CD4-positive, alpha-beta T cell (primary cell): ENCODE data around the gene NKX6-1. TPM values are rescaled to one million over a fixed set of nuclear protein-coding genes. Genes with fewer than 3 reads are reported as not detected.

ENCODE experiments used
- ATAC-seq: fragments of 200-7000 bp; cut with Tn5 transposase; one replicate; pipeline ENCODE4 v1.10.0; 2022; ENCODE audit warnings: mild to moderate bottlenecking; ENCODE audit not compliant: poor library complexity
- CTCF ChIA-PET: fragments of 350-600 bp; sonication (Branson Sonifier 250); formaldehyde crosslinking; loops from one replicate; lab custom pipeline; 2021; ENCODE audit warnings: antibody characterized with exemption, inconsistent platforms; lab: Charles Lee
- POLR2A ChIA-PET: fragments of 350-600 bp; sonication (Branson Sonifier 250); formaldehyde crosslinking; loops from one replicate; lab custom pipeline; 2021; ENCODE audit warnings: antibody characterized with exemption, inconsistent platforms; lab: Charles Lee
- DNase-seq, 14 experiments: peaks; one replicate each; pipeline ENCODE4 v3.0.0-alpha.2; 2013 to 2020; ENCODE audit warnings: mixed read lengths in 2 of 14
- H3K27ac ChIP-seq, 2 donors: one replicate each; pipeline versions ENCODE4 v1.5.1 to v1.7.0; 2013; ENCODE audit warnings: low read length in 2 of 2, low read depth in 1 of 2, mild to moderate bottlenecking in 1 of 2
- H3K27me3 ChIP-seq, 2 experiments: 1 replicate in 1 of 2; 2 replicates in 1 of 2; pipeline versions ENCODE4 v1.6.1 to v1.7.0; 2013; ENCODE audit warnings: low read length in 2 of 2, control low read depth in 1 of 2, mild to moderate bottlenecking in 1 of 2, moderate library complexity in 1 of 2; ENCODE audit not compliant: insufficient read depth in 2 of 2, control insufficient read depth in 1 of 2
- H3K36me3 ChIP-seq: one replicate; pipeline ENCODE4 v1.6.1; 2013; ENCODE audit warnings: low read length, control low read depth; ENCODE audit not compliant: insufficient read depth
- H3K4me1 ChIP-seq: one replicate; pipeline ENCODE4 v1.6.1; 2013; ENCODE audit warnings: low read length, control low read depth; ENCODE audit not compliant: insufficient read depth
- H3K4me3 ChIP-seq: one replicate; pipeline ENCODE4 v1.5.1; 2013; ENCODE audit warnings: mild to moderate bottlenecking, low read length, moderate library complexity
- H3K9me3 ChIP-seq, 2 experiments: 1 replicate in 1 of 2; 2 replicates in 1 of 2; pipeline versions ENCODE4 v1.6.1 to v1.7.0; 2013; ENCODE audit warnings: low read length in 2 of 2, mild to moderate bottlenecking in 2 of 2, control low read depth in 1 of 2, moderate library complexity in 1 of 2; ENCODE audit not compliant: control insufficient read depth in 1 of 2, insufficient read depth in 1 of 2
- H3K27ac Mint-ChIP-seq: one replicate; pipeline ENCODE4 v1.8.0; 2020; ENCODE audit warnings: mixed read lengths
- H3K27me3 Mint-ChIP-seq: one replicate; pipeline ENCODE4 v1.8.0; 2021; ENCODE audit warnings: mixed read lengths
- H3K36me3 Mint-ChIP-seq: one replicate; pipeline ENCODE4 v1.8.0; 2021; ENCODE audit warnings: low read depth, mixed read lengths
- H3K4me1 Mint-ChIP-seq: one replicate; pipeline ENCODE4 v1.8.0; 2021; ENCODE audit warnings: low read depth, mixed read lengths
- H3K4me3 Mint-ChIP-seq: one replicate; pipeline ENCODE4 v1.8.0; 2020; ENCODE audit warnings: mild to moderate bottlenecking, mixed read lengths
- H3K9me3 Mint-ChIP-seq: one replicate; pipeline ENCODE4 v1.8.0; 2020; ENCODE audit warnings: mixed read lengths
- CTCF ChIP-seq: fragments of 200-600 bp; IDR thresholded peaks from one replicate; pipeline ENCODE4 v1.8.0; 2022; ENCODE audit warnings: antibody characterized with exemption, mild to moderate bottlenecking
- intact Hi-C, 2 experiments: fragments of 100-400 bp; cut with DNase I in 1 of 2; cut with micrococcal nuclease in 1 of 2; formaldehyde crosslinking; loops; one replicate each; pipeline versions ENCODE4 v1.15.1 to v1.9.0; 2023 to 2025; cut with DNase I, micrococcal nuclease
- total RNA-seq, 174 experiments: library from RNA in 2 of 174; stranded (reverse) in 2 of 174; gene quantifications; one replicate each; pipeline ENCODE4 v1.2.3 and lab custom pipeline; 2021 to 2026

Gene NKX6-1
- total RNA-seq, 2 experiments from 2014 or later: not detected

GRCh38 chr4:84482564-84483563 is 16.2 kb downstream of the NKX6-1 start:
- CTCF ChIA-PET: no interaction called here
- POLR2A ChIA-PET: no interaction called here
- Mint-ChIP-seq H3K27me3 (peaks cover 91% of the 10 kb centered on the region), H3K9me3 (no peaks in the 10 kb centered on the region), H3K4me1 (peaks cover 25% of the 10 kb centered on the region), H3K4me3 (no peak overlapping the region), H3K27ac (no peak overlapping the region), H3K36me3 (no peaks in the 10 kb centered on the region)
- intact Hi-C loops: no loop called here
- ATAC-seq: no peak
- Histone ChIP-seq H3K4me3 (no peak overlapping the region), H3K36me3 (no peaks in the 10 kb centered on the region), H3K9me3 (peaks cover 0 to 36% of the 10 kb centered on the region in 2 experiments), H3K27me3 (peaks cover 70 to 92% of the 10 kb centered on the region in 2 experiments), H3K27ac (no peak overlapping the region), H3K4me1 (peaks cover 18% of the 10 kb centered on the region)
- peak in 1 of 14 experiments; percentile 32 for DNase-seq
- TF ChIP-seq CTCF: no peak

GRCh38 chr4:84481860-84482245 is 17.2 kb downstream of the NKX6-1 start:
- H3K36me3 Mint-ChIP-seq: no peaks in the 10 kb centered on the region
- no peak for TF ChIP-seq CTCF
- H3K9me3 ChIP-seq: peaks cover 0 to 36% of the 10 kb centered on the region in 2 experiments
- H3K9me3 Mint-ChIP-seq: no peaks in the 10 kb centered on the region
- H3K27ac ChIP-seq: no peak overlapping the region
- H3K27me3 Mint-ChIP-seq: peaks cover 91% of the 10 kb centered on the region
- H3K27ac Mint-ChIP-seq: no peak overlapping the region
- peaks cover 70 to 82% of the 10 kb centered on the region in 2 experiments for H3K27me3 ChIP-seq
- H3K4me3 Mint-ChIP-seq: peak overlapping the region; percentile 36
- no peak for DNase-seq
- ATAC-seq: no peak
- peaks cover 18% of the 10 kb centered on the region for H3K4me1 ChIP-seq
- peaks cover 25% of the 10 kb centered on the region for H3K4me1 Mint-ChIP-seq
- H3K36me3 ChIP-seq: no peaks in the 10 kb centered on the region
- intact Hi-C loops: no loop called here
- ChIA-PET CTCF (no interaction called here), POLR2A (no interaction called here)
- no peak overlapping the region for H3K4me3 ChIP-seq

- no peak overlapping the region for H3K27ac Mint-ChIP-seq
- peaks cover 0 to 36% of the 10 kb centered on the region in 2 experiments for H3K9me3 ChIP-seq
- no peaks in the 10 kb centered on the region for H3K9me3 Mint-ChIP-seq
- H3K36me3 Mint-ChIP-seq: no peaks in the 10 kb centered on the region
- ATAC-seq: no peak
- no peak for DNase-seq
- TF ChIP-seq CTCF: no peak
- peaks cover 18% of the 10 kb centered on the region for H3K4me1 ChIP-seq
- peaks cover 91% of the 10 kb centered on the region for H3K27me3 Mint-ChIP-seq
- ChIA-PET POLR2A (interaction anchor here (0.8 kb wide), 1 partner anchor 22 kb away, joined by 4 read pairs; no protein-coding TSS in a partner anchor), CTCF (no interaction called here)
- intact Hi-C loops: no loop called here
- no peak overlapping the region for H3K27ac ChIP-seq
- H3K36me3 ChIP-seq: no peaks in the 10 kb centered on the region
- peaks cover 25% of the 10 kb centered on the region for H3K4me1 Mint-ChIP-seq
- no peak overlapping the region for H3K4me3 Mint-ChIP-seq
- H3K4me3 ChIP-seq: no peak overlapping the region
- H3K27me3 ChIP-seq: peaks cover 68 to 76% of the 10 kb centered on the region in 2 experiments
Measured at GRCh38 chr4:84481077-84481859, 17.8 kb downstream of the NKX6-1 start.
